Peyer's patch (tissue), 4 donors: ENCODE results near the gene SLC15A1. TPM values are rescaled to one million over a fixed set of nuclear protein-coding genes. Genes with fewer than 3 reads are reported as not detected.

Source experiments
- small RNA-seq, 2 donors: library from RNA; depleted of rRNA; stranded (forward); fragments of <200 nt; gene quantifications; one replicate each; pipeline ENCODE3, GENCODE V24; 2016
- total RNA-seq, 4 donors: library from RNA; depleted of rRNA; stranded (reverse); fragments of >200 nt; gene quantifications; one replicate each; pipeline ENCODE4 v1.1.0, GENCODE V29; 2016

The SLC15A1 gene
- total RNA-seq, 4 donors from 2014 or later: 4.1 to 732 (median 555) TPM

Small RNA genes within 50 kb of the gene (small RNA-seq; reads per million reads assigned to genes)
- gene RN7SL60P: 0 reads per million in 2 donors

Other genes with a start within 250 kb of the SLC15A1 start
- gene STK24, start 175.6 kb downstream of the SLC15A1 start, total RNA-seq: 100 to 1,000 TPM in 3 of 4 donors, 10 to 100 TPM in 1; 84.2 to 137 (median 119) TPM
- 100 to 1,000 TPM in 1 of 4 donors, 10 to 100 TPM in 3; 52.5 to 166 (median 54.2) TPM for gene DOCK9, start 225.4 kb upstream of the SLC15A1 start, total RNA-seq